HG03095 (cell line): ENCODE data around the gene PAIP2.
"Not testable (repeated sequence)": the region's sequence is repeated elsewhere in the genome, so short reads cannot be mapped to it uniquely, and the experiment has no call there.

Experiments
- ATAC-seq: cut with Tn5 transposase; IDR thresholded peaks from one replicate; pipeline ENCODE4 v1.9.1; 2021; ENCODE audit warnings: moderate library complexity; ENCODE audit not compliant: unreplicated experiment

Gene PAIP2

DNA sequence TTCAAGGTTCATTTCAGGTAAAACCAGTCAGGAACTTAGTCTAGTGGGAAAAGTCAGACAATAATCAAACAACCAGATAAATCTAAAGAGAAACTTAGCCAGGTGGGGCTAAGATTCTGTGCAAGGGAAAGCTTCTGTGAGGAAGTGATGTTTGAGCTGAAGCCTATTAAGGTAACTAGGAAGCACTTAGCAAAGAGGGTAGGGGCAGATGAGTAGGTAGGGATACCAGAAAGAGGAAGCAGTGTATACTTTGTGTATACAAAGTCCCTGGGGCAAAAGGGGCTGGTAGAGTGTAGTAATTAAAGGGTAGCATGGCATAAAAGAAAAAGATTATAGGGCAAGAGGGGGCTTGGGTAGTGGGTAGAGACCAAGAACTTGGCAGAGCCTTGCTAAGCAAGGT lies 65.9 kb downstream of the PAIP2 start:
- no peak for ATAC-seq

GRCh38 chr5:139408191-139408590 lies 66.5 kb downstream of the PAIP2 start:
- no peak for ATAC-seq

- not testable (repeated sequence) for ATAC-seq
Observed at GRCh38 chr5:139409116-139409515, 67.5 kb downstream of the PAIP2 start.

GRCh38 chr5:139410121-139410992 lies 68.7 kb downstream of the PAIP2 start:
- ATAC-seq = no peak

GRCh38 chr5:139410993-139411828 lies 69.6 kb downstream of the PAIP2 start:
- no peak for ATAC-seq

- no peak for ATAC-seq
Observed at GRCh38 chr5:139413153-139413552, 71.5 kb downstream of the PAIP2 start.

GRCh38 chr5:139413963-139414362 lies 72.3 kb downstream of the PAIP2 start:
- no peak for ATAC-seq

DNA sequence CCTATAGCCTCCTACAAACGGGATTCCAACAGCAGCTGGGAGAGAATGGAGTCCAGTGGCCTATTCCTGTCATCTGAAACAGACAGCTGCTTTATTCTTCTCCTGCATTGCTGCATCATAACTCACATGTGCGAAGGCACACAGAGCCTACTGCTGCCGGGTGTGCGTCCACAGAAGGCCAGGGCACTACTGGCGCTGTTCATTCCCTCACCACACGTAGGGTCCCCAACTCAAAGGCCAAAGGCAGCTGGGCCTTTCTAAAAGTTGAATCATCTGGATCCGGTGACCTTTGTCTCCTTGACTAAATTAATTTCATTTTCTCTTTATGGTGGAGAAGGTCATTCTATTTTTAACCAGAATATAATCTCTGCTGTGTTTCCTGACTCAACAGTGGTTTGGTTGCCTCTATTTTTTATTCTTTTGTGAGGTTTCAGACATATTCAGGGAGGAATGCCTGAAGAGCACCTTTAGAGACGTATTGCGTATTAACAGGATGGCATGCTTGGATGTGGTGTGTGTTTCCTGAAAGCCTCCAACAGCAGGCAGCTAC lies 73.0 kb downstream of the PAIP2 start:
- no peak for ATAC-seq

- no peak for ATAC-seq
Observed at GRCh38 chr5:139415221-139415861, 73.7 kb downstream of the PAIP2 start.

DNA sequence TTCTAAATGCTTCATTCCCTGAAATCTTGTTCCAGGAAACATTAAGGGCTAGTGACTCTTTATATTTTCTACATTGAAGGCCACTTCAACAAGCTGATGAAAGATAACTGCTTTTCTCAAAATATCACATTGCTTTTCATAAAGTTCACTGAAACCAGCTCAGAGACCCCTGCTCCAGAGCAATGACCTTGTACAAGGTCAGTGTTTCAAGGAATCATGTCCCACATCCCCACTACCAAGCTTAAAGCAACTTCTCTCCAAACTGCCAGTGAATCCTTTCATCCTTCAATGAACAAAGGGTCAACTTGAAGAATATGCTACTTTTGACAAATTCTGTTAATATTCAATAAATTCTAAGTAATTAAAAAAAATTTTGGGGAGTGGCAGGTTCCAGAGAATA lies 74.2 kb downstream of the PAIP2 start:
- ATAC-seq = no peak

DNA sequence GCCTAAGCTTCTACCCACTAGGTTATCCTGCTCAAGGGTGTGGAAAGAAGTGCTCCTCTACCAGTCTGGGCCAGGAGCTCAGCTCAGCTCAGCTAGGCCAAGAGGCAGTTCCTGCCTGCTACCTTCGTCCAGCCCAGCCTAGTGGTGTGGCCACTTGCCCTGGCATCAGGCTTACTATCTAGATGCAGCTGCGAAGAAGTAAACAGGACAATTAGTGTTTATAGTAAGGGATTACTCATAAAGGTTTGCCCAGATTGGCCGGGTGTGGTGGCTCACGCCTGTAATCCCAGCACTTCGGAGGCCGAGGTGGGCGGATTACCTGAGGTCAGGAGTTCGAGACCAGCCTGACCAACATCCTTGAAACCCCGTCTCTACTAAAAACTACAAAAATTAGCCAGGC lies 75.0 kb downstream of the PAIP2 start:
- no peak for ATAC-seq

GRCh38 chr5:139417214-139417613 lies 75.6 kb downstream of the PAIP2 start:
- ATAC-seq = no peak

DNA sequence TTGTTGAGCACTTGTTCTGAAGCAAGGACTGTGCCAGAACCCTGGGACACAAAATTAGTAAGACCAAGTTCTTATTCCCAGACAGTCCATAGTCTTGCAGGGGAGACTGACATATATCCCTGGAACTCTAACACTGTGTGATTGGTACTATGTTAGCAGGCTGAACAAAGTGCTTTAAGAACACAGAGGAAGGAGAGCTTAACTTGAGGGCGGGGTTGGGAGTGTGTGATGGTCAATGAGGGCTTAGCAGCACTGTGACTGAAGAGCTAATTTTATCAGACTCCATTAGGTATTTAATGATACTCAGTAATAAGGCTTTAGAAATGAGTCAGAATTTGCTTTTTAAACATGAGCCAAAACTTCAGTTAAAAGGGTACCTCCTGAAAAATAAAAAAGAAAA lies 77.1 kb downstream of the PAIP2 start:
- no peak for ATAC-seq
